NB4 (cell line): ENCODE data around the gene CTNNA3.
A peak's percentile ranks its signal among the peaks of the same experiment; 100 is the strongest.

Experiments used
- DNase-seq: peaks from one replicate; pipeline ENCODE4 v3.0.0; 2010; ENCODE audit warnings: low read depth
- H3K4me3 ChIP-seq: one replicate; pipeline ENCODE4 v1.5.1; 2011; ENCODE audit warnings: mild to moderate bottlenecking, low read depth, low read length, moderate library complexity
- MYC ChIP-seq: IDR thresholded peaks from 2 replicates; pipeline ENCODE4 v1.6.1; 2011; ENCODE audit warnings: low read depth, low read length
- POLR2A ChIP-seq: IDR thresholded peaks from 2 replicates; pipeline ENCODE4 v1.6.1; 2011; ENCODE audit warnings: mild to moderate bottlenecking; ENCODE audit not compliant: insufficient read length; ENCODE audit errors: extremely low read depth
- TF ChIP-seq, protein P1 (sequence below): IDR thresholded peaks from 2 replicates; pipeline ENCODE4 v1.6.1; 2011; ENCODE audit warnings: low read depth, low read length
- TF ChIP-seq, protein P2 (sequence below): IDR thresholded peaks from one replicate; pipeline ENCODE4 v1.5.1; 2012; ENCODE audit warnings: low read depth, low read length

Gene CTNNA3

DNA sequence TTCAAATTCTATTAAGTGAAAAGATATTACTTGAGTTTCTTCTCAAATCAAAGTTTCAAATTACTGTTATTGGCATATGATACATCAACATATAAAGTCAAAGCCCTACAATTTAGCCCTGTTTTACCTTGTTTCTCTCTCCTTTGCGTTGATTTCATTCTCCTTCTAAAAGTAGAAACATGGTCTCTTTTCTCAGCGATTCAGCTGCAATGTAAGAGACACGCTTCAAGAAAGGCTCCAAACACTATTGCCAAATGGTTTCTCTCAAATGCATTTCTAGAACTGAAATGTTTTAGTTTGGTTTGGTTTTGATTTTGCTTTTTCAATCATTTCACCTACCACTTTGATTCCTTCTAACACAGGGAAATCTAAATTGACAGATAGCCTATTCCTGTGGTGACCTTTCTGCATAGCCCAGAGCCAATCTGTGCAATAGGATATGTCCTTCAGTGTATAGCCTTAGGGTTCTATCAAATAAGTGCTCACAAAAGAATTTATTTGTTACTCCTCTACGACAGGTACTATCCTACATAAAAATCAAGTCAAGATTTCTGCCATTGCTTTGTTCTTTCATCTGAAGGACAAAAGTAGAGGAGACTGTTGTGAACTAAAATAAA is 47.3 kb downstream of the CTNNA3 start:
- no peak overlapping the region for H3K4me3 ChIP-seq
- TF ChIP-seq, protein P1, sequence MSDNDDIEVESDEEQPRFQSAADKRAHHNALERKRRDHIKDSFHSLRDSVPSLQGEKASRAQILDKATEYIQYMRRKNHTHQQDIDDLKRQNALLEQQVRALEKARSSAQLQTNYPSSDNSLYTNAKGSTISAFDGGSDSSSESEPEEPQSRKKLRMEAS = no peak
- no peak for TF ChIP-seq MYC
- TF ChIP-seq POLR2A = no peak
- TF ChIP-seq, protein P2, sequence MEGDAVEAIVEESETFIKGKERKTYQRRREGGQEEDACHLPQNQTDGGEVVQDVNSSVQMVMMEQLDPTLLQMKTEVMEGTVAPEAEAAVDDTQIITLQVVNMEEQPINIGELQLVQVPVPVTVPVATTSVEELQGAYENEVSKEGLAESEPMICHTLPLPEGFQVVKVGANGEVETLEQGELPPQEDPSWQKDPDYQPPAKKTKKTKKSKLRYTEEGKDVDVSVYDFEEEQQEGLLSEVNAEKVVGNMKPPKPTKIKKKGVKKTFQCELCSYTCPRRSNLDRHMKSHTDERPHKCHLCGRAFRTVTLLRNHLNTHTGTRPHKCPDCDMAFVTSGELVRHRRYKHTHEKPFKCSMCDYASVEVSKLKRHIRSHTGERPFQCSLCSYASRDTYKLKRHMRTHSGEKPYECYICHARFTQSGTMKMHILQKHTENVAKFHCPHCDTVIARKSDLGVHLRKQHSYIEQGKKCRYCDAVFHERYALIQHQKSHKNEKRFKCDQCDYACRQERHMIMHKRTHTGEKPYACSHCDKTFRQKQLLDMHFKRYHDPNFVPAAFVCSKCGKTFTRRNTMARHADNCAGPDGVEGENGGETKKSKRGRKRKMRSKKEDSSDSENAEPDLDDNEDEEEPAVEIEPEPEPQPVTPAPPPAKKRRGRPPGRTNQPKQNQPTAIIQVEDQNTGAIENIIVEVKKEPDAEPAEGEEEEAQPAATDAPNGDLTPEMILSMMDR = no peak
- no peak for DNase-seq

DNA sequence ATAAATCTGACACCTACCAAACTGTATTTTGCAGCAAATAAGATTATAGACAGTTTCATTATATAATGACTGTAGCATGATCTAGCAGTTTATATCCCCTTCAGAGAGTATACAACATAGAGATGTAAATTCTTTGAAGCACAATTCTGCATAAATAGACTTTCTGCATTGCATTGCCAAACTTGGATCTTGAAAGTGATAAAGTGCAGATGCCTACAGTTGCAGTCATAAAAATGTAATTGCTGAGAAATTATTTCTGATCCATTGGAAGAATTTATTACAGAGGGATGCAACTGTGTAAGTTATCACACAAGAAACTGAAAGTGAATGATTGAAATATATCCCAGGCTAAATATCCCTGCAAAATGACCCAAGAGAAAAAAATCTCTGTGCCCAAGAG is 65.1 kb downstream of the CTNNA3 start:
- H3K4me3 ChIP-seq = no peak overlapping the region
- no peak for DNase-seq
- no peak for TF ChIP-seq MYC
- TF ChIP-seq, protein P2 = no peak
- TF ChIP-seq, protein P1 = no peak
- TF ChIP-seq POLR2A = no peak

DNA sequence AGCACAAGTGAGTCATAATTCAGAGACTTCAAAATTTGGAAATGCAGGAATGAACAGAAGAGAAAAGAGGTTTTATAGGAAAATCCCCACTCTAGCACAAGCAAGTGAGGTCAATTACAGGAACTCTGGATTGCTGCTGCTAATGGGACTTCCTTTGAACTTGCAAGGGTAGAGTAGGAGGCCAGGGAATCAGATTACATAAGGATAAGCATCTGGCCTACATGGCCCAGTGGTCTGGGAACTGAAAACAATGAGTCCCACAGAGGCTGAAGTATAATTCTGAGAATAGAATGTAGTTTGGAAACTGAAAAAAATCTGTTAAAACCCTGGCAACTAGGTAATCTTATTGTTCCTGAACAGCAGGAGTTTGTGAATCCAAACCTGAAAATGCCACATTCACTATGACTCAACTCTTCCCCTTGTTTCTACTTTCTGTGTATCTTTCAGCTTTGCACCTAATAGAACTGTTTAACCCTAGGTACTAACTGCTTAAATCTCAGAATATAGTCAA is 66.5 kb downstream of the CTNNA3 start:
- TF ChIP-seq POLR2A (no peak), MYC (no peak)
- TF ChIP-seq, protein P1 = no peak
- TF ChIP-seq, protein P2 = no peak
- no peak for DNase-seq

DNA sequence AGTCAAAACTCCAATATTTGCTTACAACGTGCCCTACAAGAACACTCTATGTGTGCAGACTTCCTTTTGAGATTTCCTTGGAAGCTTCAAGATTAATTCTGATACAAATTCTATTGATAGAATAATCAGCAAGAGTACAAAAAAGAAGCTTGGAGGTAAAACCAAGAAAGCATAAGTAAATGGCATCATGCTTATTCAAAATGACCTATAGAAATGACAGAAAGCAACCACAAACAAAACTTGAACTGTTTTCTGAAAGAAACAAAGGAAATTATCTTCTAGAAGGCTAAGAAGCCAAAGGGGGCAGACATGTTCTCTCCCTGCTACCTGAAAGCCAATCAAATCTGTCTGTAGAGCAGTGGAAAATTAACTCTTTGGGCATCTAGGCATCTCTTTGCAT is 73.0 kb downstream of the CTNNA3 start:
- TF ChIP-seq, protein P2 = no peak
- TF ChIP-seq MYC = no peak
- no peak for TF ChIP-seq POLR2A
- TF ChIP-seq, protein P1 = no peak

More for the DNA sequence above, 66.5 kb downstream of the CTNNA3 start:
- no peak overlapping the region for H3K4me3 ChIP-seq

DNA sequence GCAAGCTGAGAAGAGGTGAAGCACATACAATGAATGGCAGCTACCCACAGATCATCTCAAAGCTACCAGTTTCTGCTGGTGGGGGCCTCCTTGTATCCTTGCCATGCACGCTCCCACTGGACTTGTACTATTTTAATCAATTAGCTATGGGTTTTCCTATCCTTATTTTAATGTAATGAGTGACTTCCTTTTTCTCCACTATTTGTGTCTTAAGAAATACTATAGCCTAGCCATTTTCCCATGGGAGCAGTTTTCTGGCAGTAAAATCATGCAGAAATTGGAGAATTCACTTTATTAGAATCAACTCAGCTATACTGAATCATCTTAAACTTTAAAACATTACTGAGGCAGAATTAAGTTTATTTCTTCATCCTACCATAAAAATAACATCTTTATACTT is 73.5 kb downstream of the CTNNA3 start:
- peak; percentile 8 for DNase-seq
- TF ChIP-seq MYC = no peak
- TF ChIP-seq, protein P1 = no peak
- TF ChIP-seq POLR2A = no peak
- TF ChIP-seq, protein P2 = no peak
- H3K4me3 ChIP-seq = no peak overlapping the region

More for the DNA sequence above, 73.0 kb downstream of the CTNNA3 start:
- H3K4me3 ChIP-seq = no peak overlapping the region
- DNase-seq = no peak

DNA sequence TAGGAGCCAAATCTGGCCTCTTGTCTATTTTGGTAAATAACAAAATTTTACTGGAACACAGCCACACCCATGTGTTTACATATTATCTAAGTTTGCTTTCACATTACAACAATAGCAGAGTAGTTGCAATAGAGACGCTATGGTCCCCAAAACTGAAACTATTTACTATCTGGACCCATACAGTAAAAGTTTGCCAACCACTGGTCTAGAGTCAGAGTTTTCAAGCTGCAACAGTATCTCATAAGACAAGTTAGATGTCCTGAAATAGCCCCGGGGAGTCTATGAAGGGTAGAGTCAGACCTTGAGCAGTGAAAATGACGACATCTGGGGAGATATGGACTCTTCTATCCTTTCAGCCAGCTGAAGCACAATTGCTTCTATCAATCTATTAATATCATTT is 74.2 kb downstream of the CTNNA3 start:
- H3K4me3 ChIP-seq = no peak overlapping the region
- TF ChIP-seq, protein P2 = no peak
- TF ChIP-seq, protein P1 = no peak
- TF ChIP-seq POLR2A = no peak
- no peak for TF ChIP-seq MYC
- DNase-seq = no peak
